ENCODE measurements around the gene UNC5C.

GRCh38 chr4:95506264-95506663, 42.5 kb downstream of the UNC5C start:
- TF ChIP-seq, protein P1, sequence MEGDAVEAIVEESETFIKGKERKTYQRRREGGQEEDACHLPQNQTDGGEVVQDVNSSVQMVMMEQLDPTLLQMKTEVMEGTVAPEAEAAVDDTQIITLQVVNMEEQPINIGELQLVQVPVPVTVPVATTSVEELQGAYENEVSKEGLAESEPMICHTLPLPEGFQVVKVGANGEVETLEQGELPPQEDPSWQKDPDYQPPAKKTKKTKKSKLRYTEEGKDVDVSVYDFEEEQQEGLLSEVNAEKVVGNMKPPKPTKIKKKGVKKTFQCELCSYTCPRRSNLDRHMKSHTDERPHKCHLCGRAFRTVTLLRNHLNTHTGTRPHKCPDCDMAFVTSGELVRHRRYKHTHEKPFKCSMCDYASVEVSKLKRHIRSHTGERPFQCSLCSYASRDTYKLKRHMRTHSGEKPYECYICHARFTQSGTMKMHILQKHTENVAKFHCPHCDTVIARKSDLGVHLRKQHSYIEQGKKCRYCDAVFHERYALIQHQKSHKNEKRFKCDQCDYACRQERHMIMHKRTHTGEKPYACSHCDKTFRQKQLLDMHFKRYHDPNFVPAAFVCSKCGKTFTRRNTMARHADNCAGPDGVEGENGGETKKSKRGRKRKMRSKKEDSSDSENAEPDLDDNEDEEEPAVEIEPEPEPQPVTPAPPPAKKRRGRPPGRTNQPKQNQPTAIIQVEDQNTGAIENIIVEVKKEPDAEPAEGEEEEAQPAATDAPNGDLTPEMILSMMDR (conservative IDR thresholded peaks at IDR 0.05 in 1 of 2, IDR thresholded peaks at IDR 0.05 in 1 of 2; ENCODE audit: low read depth in 1 of 2, low read length in 2 of 2): no peak
- TF ChIP-seq EZH2 (IDR thresholded peaks at IDR 0.05; ENCODE audit: low read length, missing control alignments): no peak

Measured in fibroblast of lung (primary cell).